WTC11 (cell line): ENCODE measurements around the gene CASKIN2.

ENCODE experiments used
- ESRRA ChIP-seq: sonication (generic); formaldehyde crosslinking; IDR thresholded peaks from 2 replicates; pipeline ENCODE4 v1.8.1; 2022; ENCODE audit warnings: mild to moderate bottlenecking, missing genetic modification reagents, borderline replicate concordance
- FOXJ3 ChIP-seq: sonication (generic); formaldehyde crosslinking; IDR thresholded peaks from 2 replicates; pipeline ENCODE4 v1.9.0; 2021; ENCODE audit warnings: missing genetic modification reagents, mild to moderate bottlenecking, borderline replicate concordance
- HMGA2 ChIP-seq: fragments of 250-450 bp; sonication (Bioruptor Pico); IDR thresholded peaks from 2 replicates; pipeline ENCODE4 v1.4.0; 2021; ENCODE audit warnings: mild to moderate bottlenecking, moderate library complexity
- NFYB ChIP-seq: sonication (generic); formaldehyde crosslinking; conservative IDR thresholded peaks from 2 replicates; pipeline ENCODE4 v1.8.0; 2022; ENCODE audit warnings: low read depth, missing genetic modification reagents
- USF1 ChIP-seq: sonication (generic); formaldehyde crosslinking; IDR thresholded peaks from 2 replicates; pipeline ENCODE4 v1.8.0; 2022; ENCODE audit warnings: mild to moderate bottlenecking, missing genetic modification reagents
- ZNF532 ChIP-seq: fragments of 250-450 bp; sonication (Bioruptor Pico); IDR thresholded peaks from 2 replicates; pipeline ENCODE4 v1.9.0; 2021; ENCODE audit warnings: mild to moderate bottlenecking, borderline replicate concordance
- TF ChIP-seq, protein P1 (sequence below): fragments of 200-600 bp; IDR thresholded peaks from 2 replicates; pipeline ENCODE4 v1.8.0; 2022; ENCODE audit warnings: antibody characterized with exemption
- TF ChIP-seq, protein P2 (sequence below): sonication (generic); formaldehyde crosslinking; IDR thresholded peaks from 2 replicates; pipeline ENCODE4 v1.8.0; 2022; ENCODE audit warnings: mild to moderate bottlenecking, missing genetic modification reagents
- TF ChIP-seq, protein P3 (sequence below): sonication (generic); formaldehyde crosslinking; IDR thresholded peaks from 2 replicates; pipeline ENCODE4 v1.8.1; 2023; ENCODE audit warnings: mild to moderate bottlenecking, missing genetic modification reagents
- TF ChIP-seq, protein P4 (sequence below): sonication (generic); formaldehyde crosslinking; IDR thresholded peaks from 2 replicates; pipeline ENCODE4 v1.8.1; 2023; ENCODE audit warnings: mild to moderate bottlenecking, moderate library complexity, missing genetic modification reagents

- no peak for TF ChIP-seq HMGA2
- TF ChIP-seq, protein P1, sequence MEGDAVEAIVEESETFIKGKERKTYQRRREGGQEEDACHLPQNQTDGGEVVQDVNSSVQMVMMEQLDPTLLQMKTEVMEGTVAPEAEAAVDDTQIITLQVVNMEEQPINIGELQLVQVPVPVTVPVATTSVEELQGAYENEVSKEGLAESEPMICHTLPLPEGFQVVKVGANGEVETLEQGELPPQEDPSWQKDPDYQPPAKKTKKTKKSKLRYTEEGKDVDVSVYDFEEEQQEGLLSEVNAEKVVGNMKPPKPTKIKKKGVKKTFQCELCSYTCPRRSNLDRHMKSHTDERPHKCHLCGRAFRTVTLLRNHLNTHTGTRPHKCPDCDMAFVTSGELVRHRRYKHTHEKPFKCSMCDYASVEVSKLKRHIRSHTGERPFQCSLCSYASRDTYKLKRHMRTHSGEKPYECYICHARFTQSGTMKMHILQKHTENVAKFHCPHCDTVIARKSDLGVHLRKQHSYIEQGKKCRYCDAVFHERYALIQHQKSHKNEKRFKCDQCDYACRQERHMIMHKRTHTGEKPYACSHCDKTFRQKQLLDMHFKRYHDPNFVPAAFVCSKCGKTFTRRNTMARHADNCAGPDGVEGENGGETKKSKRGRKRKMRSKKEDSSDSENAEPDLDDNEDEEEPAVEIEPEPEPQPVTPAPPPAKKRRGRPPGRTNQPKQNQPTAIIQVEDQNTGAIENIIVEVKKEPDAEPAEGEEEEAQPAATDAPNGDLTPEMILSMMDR: no peak
- TF ChIP-seq, protein P2, sequence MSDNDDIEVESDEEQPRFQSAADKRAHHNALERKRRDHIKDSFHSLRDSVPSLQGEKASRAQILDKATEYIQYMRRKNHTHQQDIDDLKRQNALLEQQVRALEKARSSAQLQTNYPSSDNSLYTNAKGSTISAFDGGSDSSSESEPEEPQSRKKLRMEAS: no peak
- no peak for TF ChIP-seq ESRRA
- TF ChIP-seq, protein P3, sequence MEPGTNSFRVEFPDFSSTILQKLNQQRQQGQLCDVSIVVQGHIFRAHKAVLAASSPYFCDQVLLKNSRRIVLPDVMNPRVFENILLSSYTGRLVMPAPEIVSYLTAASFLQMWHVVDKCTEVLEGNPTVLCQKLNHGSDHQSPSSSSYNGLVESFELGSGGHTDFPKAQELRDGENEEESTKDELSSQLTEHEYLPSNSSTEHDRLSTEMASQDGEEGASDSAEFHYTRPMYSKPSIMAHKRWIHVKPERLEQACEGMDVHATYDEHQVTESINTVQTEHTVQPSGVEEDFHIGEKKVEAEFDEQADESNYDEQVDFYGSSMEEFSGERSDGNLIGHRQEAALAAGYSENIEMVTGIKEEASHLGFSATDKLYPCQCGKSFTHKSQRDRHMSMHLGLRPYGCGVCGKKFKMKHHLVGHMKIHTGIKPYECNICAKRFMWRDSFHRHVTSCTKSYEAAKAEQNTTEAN (CRISPR knock-in tag): no peak
- TF ChIP-seq, protein P4, sequence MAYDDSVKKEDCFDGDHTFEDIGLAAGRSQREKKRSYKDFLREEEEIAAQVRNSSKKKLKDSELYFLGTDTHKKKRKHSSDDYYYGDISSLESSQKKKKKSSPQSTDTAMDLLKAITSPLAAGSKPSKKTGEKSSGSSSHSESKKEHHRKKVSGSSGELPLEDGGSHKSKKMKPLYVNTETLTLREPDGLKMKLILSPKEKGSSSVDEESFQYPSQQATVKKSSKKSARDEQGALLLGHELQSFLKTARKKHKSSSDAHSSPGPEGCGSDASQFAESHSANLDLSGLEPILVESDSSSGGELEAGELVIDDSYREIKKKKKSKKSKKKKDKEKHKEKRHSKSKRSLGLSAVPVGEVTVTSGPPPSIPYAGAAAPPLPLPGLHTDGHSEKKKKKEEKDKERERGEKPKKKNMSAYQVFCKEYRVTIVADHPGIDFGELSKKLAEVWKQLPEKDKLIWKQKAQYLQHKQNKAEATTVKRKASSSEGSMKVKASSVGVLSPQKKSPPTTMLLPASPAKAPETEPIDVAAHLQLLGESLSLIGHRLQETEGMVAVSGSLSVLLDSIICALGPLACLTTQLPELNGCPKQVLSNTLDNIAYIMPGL (CRISPR knock-in tag): no peak
- no peak for TF ChIP-seq FOXJ3 (CRISPR knock-in tag)
- no peak for TF ChIP-seq USF1 (CRISPR knock-in tag)
- TF ChIP-seq ZNF532 (CRISPR knock-in tag): no peak
- TF ChIP-seq NFYB: no peak
Measured at GRCh38 chr17:75547091-75547490, 31.8 kb upstream of the CASKIN2 start.
